Measurements from ENCODE around the gene MRPL23. TPM values are rescaled to one million over a fixed set of nuclear protein-coding genes. Genes with fewer than 3 reads are reported as not detected.

MRPL23 gene
- total RNA-seq, 1 donor from 2014 or later = 26.9 TPM

DNA sequence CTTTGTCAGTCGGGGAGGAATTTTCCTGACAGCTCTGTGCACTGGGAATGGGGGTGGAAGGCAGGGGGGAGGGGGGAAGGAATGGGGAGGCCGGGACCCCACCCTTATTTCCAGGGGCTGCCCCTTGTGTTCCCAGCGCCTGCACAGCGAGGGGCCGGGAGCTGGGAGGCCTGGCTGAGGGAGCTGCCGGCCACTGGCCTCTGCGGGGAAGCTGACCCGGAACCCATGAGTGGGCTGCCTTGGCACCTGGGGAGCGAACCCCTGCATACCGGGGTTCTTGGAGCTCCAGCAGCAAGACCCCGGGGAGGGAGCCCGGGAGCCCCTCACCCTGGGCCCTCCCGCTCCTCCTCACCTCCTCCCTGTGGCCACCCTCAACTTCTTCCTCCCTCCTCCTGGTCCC, 47.0 kb downstream of the MRPL23 start:
- no peak for FAIRE-seq
- TF ChIP-seq, protein P1, sequence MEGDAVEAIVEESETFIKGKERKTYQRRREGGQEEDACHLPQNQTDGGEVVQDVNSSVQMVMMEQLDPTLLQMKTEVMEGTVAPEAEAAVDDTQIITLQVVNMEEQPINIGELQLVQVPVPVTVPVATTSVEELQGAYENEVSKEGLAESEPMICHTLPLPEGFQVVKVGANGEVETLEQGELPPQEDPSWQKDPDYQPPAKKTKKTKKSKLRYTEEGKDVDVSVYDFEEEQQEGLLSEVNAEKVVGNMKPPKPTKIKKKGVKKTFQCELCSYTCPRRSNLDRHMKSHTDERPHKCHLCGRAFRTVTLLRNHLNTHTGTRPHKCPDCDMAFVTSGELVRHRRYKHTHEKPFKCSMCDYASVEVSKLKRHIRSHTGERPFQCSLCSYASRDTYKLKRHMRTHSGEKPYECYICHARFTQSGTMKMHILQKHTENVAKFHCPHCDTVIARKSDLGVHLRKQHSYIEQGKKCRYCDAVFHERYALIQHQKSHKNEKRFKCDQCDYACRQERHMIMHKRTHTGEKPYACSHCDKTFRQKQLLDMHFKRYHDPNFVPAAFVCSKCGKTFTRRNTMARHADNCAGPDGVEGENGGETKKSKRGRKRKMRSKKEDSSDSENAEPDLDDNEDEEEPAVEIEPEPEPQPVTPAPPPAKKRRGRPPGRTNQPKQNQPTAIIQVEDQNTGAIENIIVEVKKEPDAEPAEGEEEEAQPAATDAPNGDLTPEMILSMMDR (IDR thresholded peaks at IDR 0.05; ENCODE audit: insufficient read depth, low read depth, low read length) = no peak
- no peak for DNase-seq (ENCODE audit: low read depth)
- Histone ChIP-seq H4K20me1 (ENCODE audit: insufficient read depth, low read length) (no peaks in the 10 kb centered on the region), H2AFZ (ENCODE audit: low read depth, low read length) (no peak overlapping the region), H3K9ac (ENCODE audit: low read length) (no peak overlapping the region), H3K9me3 (ENCODE audit: insufficient read depth, low read depth, low read length) (no peaks in the 10 kb centered on the region), H3K4me2 (ENCODE audit: low read length) (no peak overlapping the region), H3K27ac (ENCODE audit: low read depth, low read length) (no peak overlapping the region), H3K79me2 (ENCODE audit: insufficient read depth, low read length) (no peaks in the 10 kb centered on the region), H3K27me3 (ENCODE audit: insufficient read depth, low read length) (no peaks in the 10 kb centered on the region), H3K4me3 (ENCODE audit: insufficient read depth, low read depth, low read length) (no peak overlapping the region), H3K4me1 (ENCODE audit: insufficient read depth, low read length) (no peaks in the 10 kb centered on the region), H3K36me3 (ENCODE audit: insufficient read depth, low read length) (no peaks in the 10 kb centered on the region)
- no peaks in the 10 kb centered on the region for H3K27me3 Mint-ChIP-seq (ENCODE audit: low read depth, unreplicated experiment)
- no peaks in the 10 kb centered on the region for H3K36me3 Mint-ChIP-seq (ENCODE audit: low read depth, unreplicated experiment)
- H3K9me3 Mint-ChIP-seq (ENCODE audit: unreplicated experiment) = no peaks in the 10 kb centered on the region
- H3K27ac Mint-ChIP-seq (ENCODE audit: unreplicated experiment) = no peak overlapping the region
- no peak overlapping the region for H3K4me3 Mint-ChIP-seq (ENCODE audit: unreplicated experiment)
- no peaks in the 10 kb centered on the region for H3K4me1 Mint-ChIP-seq (ENCODE audit: low read depth, unreplicated experiment)

DNA sequence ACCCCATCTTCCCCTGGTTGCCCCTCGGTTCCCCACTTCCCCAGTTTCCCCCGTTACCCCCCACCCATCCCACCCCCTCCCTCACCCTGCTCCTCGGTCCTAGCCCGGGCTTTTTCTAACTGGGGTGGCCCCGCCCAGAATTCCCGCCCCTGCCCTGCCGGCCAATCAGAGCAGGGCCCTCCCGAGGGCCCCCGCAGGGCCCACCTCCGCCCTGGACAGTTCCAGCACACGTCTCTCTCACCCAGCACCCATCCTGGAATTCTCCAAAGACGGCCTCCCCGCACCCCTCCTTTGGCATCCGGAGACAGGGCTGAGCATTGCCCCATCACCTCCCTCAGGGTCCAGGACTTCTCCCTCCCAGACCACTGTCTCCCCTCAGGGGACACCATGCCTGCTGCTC, 50.6 kb downstream of the MRPL23 start, which contains the start of gene H19:
TSS of gene H19 (minus strand) at position 88 of the 400 bp plus-strand sequence.
- Mint-ChIP-seq H3K27ac (ENCODE audit: unreplicated experiment) (no peak within 1 kb of the TSS), H3K27me3 (ENCODE audit: low read depth, unreplicated experiment) (no peaks in the 10 kb centered on the region), H3K36me3 (ENCODE audit: low read depth, unreplicated experiment) (no peaks in the 10 kb centered on the region), H3K4me1 (ENCODE audit: low read depth, unreplicated experiment) (no peaks in the 10 kb centered on the region), H3K9me3 (ENCODE audit: unreplicated experiment) (no peaks in the 10 kb centered on the region), H3K4me3 (ENCODE audit: unreplicated experiment) (no peak within 1 kb of the TSS)
- H3K9ac ChIP-seq (ENCODE audit: low read length) = no peak within 1 kb of the TSS
- FAIRE-seq (no peak), DNase-seq (ENCODE audit: low read depth) (no peak)
- no peak within 1 kb of the TSS for H3K4me3 ChIP-seq (ENCODE audit: insufficient read depth, low read depth, low read length)
- H3K27ac ChIP-seq (ENCODE audit: low read depth, low read length) = no peak within 1 kb of the TSS
- H2AFZ ChIP-seq (ENCODE audit: low read depth, low read length) = no peak within 1 kb of the TSS
- TF ChIP-seq, protein P1 (IDR thresholded peaks at IDR 0.05; ENCODE audit: insufficient read depth, low read depth, low read length) = no peak
- TF ChIP-seq EZH2 (IDR thresholded peaks at IDR 0.05; ENCODE audit: insufficient read depth, low read length) = no peak
- no peaks in the 10 kb centered on the region for H3K4me1 ChIP-seq (ENCODE audit: insufficient read depth, low read length)
- no peaks in the 10 kb centered on the region for H3K27me3 ChIP-seq (ENCODE audit: insufficient read depth, low read length)
- H3K79me2 ChIP-seq (ENCODE audit: insufficient read depth, low read length) = no peaks in the 10 kb centered on the region
- H3K4me2 ChIP-seq (ENCODE audit: low read length) = no peak within 1 kb of the TSS
- H3K9me3 ChIP-seq (ENCODE audit: insufficient read depth, low read depth, low read length) = no peaks in the 10 kb centered on the region
- H3K36me3 ChIP-seq (ENCODE audit: insufficient read depth, low read length) = no peaks in the 10 kb centered on the region
- no peaks in the 10 kb centered on the region for H4K20me1 ChIP-seq (ENCODE audit: insufficient read depth, low read length)

DNA sequence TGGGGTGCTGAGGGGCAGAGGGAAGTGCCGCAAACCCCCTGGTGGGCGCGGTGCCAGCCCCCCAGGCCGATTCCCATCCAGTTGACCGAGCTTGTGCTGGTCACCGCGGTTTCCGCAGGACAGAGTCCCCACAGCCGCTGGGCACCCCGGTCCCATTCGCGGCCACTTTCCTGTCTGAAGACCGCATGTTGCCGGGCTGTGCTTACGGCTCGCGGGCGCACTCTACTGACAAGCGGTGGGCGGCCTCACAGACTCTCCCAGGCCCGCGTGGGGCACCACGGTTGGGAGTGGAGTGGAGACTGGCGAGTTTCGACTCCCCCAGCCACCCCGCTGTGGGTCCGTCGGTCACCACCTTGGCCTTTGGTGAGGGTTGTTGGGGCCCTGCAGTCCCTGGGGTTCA, 51.2 kb downstream of the MRPL23 start:
- no peak overlapping the region for H3K27ac Mint-ChIP-seq (ENCODE audit: unreplicated experiment)

More for the DNA sequence above, 51.2 kb downstream of the MRPL23 start:
- Histone ChIP-seq H3K9ac (ENCODE audit: low read length) (no peak overlapping the region), H3K4me1 (ENCODE audit: insufficient read depth, low read length) (no peaks in the 10 kb centered on the region), H3K27me3 (ENCODE audit: insufficient read depth, low read length) (no peaks in the 10 kb centered on the region), H2AFZ (ENCODE audit: low read depth, low read length) (no peak overlapping the region), H3K79me2 (ENCODE audit: insufficient read depth, low read length) (no peaks in the 10 kb centered on the region), H3K36me3 (ENCODE audit: insufficient read depth, low read length) (no peaks in the 10 kb centered on the region), H3K4me2 (ENCODE audit: low read length) (no peak overlapping the region), H4K20me1 (ENCODE audit: insufficient read depth, low read length) (no peaks in the 10 kb centered on the region), H3K27ac (ENCODE audit: low read depth, low read length) (no peak overlapping the region), H3K9me3 (ENCODE audit: insufficient read depth, low read depth, low read length) (no peaks in the 10 kb centered on the region), H3K4me3 (ENCODE audit: insufficient read depth, low read depth, low read length) (no peak overlapping the region)
- DNase-seq (ENCODE audit: low read depth) = no peak
- Mint-ChIP-seq H3K4me3 (ENCODE audit: unreplicated experiment) (no peak overlapping the region), H3K36me3 (ENCODE audit: low read depth, unreplicated experiment) (no peaks in the 10 kb centered on the region), H3K9me3 (ENCODE audit: unreplicated experiment) (no peaks in the 10 kb centered on the region), H3K4me1 (ENCODE audit: low read depth, unreplicated experiment) (no peaks in the 10 kb centered on the region), H3K27me3 (ENCODE audit: low read depth, unreplicated experiment) (no peaks in the 10 kb centered on the region)
- FAIRE-seq = no peak
- no peak for TF ChIP-seq EZH2 (IDR thresholded peaks at IDR 0.05; ENCODE audit: insufficient read depth, low read length)
- TF ChIP-seq, protein P1 (IDR thresholded peaks at IDR 0.05; ENCODE audit: insufficient read depth, low read depth, low read length) = no peak

All from astrocyte (in vitro differentiated cells and primary cell).